T-helper 1 cell treated with Interleukin-12 subunit alpha and Interleukin-12 subunit beta and Interleukin-4 antibody, amounts not matched to agents 30 μg/mL and 1 μg/mL, for 36 hours (primary cell): ENCODE data around the gene ARHGEF40.

Experiments
- H3K27ac Mint-ChIP-seq: one replicate; pipeline ENCODE4 v1.8.0; 2021; ENCODE audit warnings: mild to moderate bottlenecking, mixed read lengths
- H3K27me3 Mint-ChIP-seq: one replicate; pipeline ENCODE4 v1.8.0; 2021; ENCODE audit warnings: low read depth, mixed read lengths
- H3K36me3 Mint-ChIP-seq: one replicate; pipeline ENCODE4 v1.8.0; 2021; ENCODE audit warnings: low read depth, mixed read lengths
- H3K4me1 Mint-ChIP-seq: one replicate; pipeline ENCODE4 v1.8.0; 2021; ENCODE audit warnings: low read depth, mixed read lengths
- H3K4me3 Mint-ChIP-seq: one replicate; pipeline ENCODE4 v1.8.0; 2021; ENCODE audit warnings: mild to moderate bottlenecking, moderate library complexity, mixed read lengths
- H3K9me3 Mint-ChIP-seq: one replicate; pipeline ENCODE4 v1.8.0; 2021; ENCODE audit warnings: mixed read lengths

Gene ARHGEF40

GRCh38 chr14:21101802-21102413 is 31.8 kb downstream of the ARHGEF40 start:
- Mint-ChIP-seq H3K27me3 (peaks cover 14% of the 10 kb centered on the region), H3K4me3 (peak overlapping the region; percentile 94), H3K27ac (peak overlapping the region; percentile 81), H3K4me1 (peaks cover 37% of the 10 kb centered on the region), H3K9me3 (no peaks in the 10 kb centered on the region), H3K36me3 (no peaks in the 10 kb centered on the region)

GRCh38 chr14:21102521-21103410 is 32.7 kb downstream of the ARHGEF40 start:
- Mint-ChIP-seq H3K9me3 (no peaks in the 10 kb centered on the region), H3K4me3 (peak overlapping the region; percentile 94), H3K36me3 (no peaks in the 10 kb centered on the region), H3K4me1 (peaks cover 38% of the 10 kb centered on the region), H3K27me3 (peaks cover 14% of the 10 kb centered on the region), H3K27ac (peak overlapping the region; percentile 88)

GRCh38 chr14:21103411-21103709 is 33.3 kb downstream of the ARHGEF40 start:
- Mint-ChIP-seq H3K9me3 (no peaks in the 10 kb centered on the region), H3K27me3 (peaks cover 14% of the 10 kb centered on the region), H3K4me3 (peak overlapping the region; percentile 94), H3K4me1 (peaks cover 38% of the 10 kb centered on the region), H3K27ac (peak overlapping the region; percentile 88), H3K36me3 (no peaks in the 10 kb centered on the region)

- H3K9me3 Mint-ChIP-seq, result no peaks in the 10 kb centered on the region
- H3K4me1 Mint-ChIP-seq, result peaks cover 36% of the 10 kb centered on the region
- no peaks in the 10 kb centered on the region for H3K36me3 Mint-ChIP-seq
- H3K27ac Mint-ChIP-seq, result peak overlapping the region; percentile 88
- peaks cover 11% of the 10 kb centered on the region for H3K27me3 Mint-ChIP-seq
- peak overlapping the region; percentile 94 for H3K4me3 Mint-ChIP-seq
Measured at GRCh38 chr14:21103710-21104447, 33.8 kb downstream of the ARHGEF40 start.

- Mint-ChIP-seq H3K4me3 (peak overlapping the region; percentile 94), H3K27ac (peak overlapping the region; percentile 88), H3K9me3 (no peaks in the 10 kb centered on the region), H3K4me1 (peaks cover 29% of the 10 kb centered on the region), H3K27me3 (peaks cover 5% of the 10 kb centered on the region), H3K36me3 (no peaks in the 10 kb centered on the region)
Measured at GRCh38 chr14:21104448-21105060, 34.5 kb downstream of the ARHGEF40 start.

- Mint-ChIP-seq H3K4me1 (peaks cover 31% of the 10 kb centered on the region), H3K9me3 (no peaks in the 10 kb centered on the region), H3K36me3 (no peaks in the 10 kb centered on the region), H3K27me3 (peaks cover 3% of the 10 kb centered on the region), H3K4me3 (no peak overlapping the region), H3K27ac (no peak overlapping the region)
Measured at GRCh38 chr14:21105095-21105494, 35.0 kb downstream of the ARHGEF40 start.

- Mint-ChIP-seq H3K36me3 (no peaks in the 10 kb centered on the region), H3K9me3 (no peaks in the 10 kb centered on the region), H3K4me1 (peaks cover 31% of the 10 kb centered on the region), H3K27me3 (no peaks in the 10 kb centered on the region), H3K27ac (no peak overlapping the region), H3K4me3 (no peak overlapping the region)
Measured at GRCh38 chr14:21106176-21106497, 36.0 kb downstream of the ARHGEF40 start.

GRCh38 chr14:21106498-21107282 is 36.6 kb downstream of the ARHGEF40 start:
- Mint-ChIP-seq H3K4me3 (no peak overlapping the region), H3K4me1 (peaks cover 30% of the 10 kb centered on the region), H3K9me3 (no peaks in the 10 kb centered on the region), H3K36me3 (no peaks in the 10 kb centered on the region), H3K27me3 (no peaks in the 10 kb centered on the region), H3K27ac (no peak overlapping the region)

GRCh38 chr14:21107283-21107800 is 37.2 kb downstream of the ARHGEF40 start:
- Mint-ChIP-seq H3K4me1 (peaks cover 23% of the 10 kb centered on the region), H3K27me3 (no peaks in the 10 kb centered on the region), H3K4me3 (no peak overlapping the region), H3K36me3 (no peaks in the 10 kb centered on the region), H3K9me3 (no peaks in the 10 kb centered on the region), H3K27ac (no peak overlapping the region)

- Mint-ChIP-seq H3K36me3 (no peaks in the 10 kb centered on the region), H3K27ac (no peak overlapping the region), H3K4me3 (no peak overlapping the region), H3K9me3 (no peaks in the 10 kb centered on the region), H3K27me3 (no peaks in the 10 kb centered on the region), H3K4me1 (peaks cover 15% of the 10 kb centered on the region)
Measured at GRCh38 chr14:21108791-21109190, 38.7 kb downstream of the ARHGEF40 start.

GRCh38 chr14:21109377-21110138 is 39.5 kb downstream of the ARHGEF40 start:
- Mint-ChIP-seq H3K36me3 (no peaks in the 10 kb centered on the region), H3K27ac (peak overlapping the region; percentile 13), H3K27me3 (no peaks in the 10 kb centered on the region), H3K4me1 (peaks cover 13% of the 10 kb centered on the region), H3K4me3 (no peak overlapping the region), H3K9me3 (no peaks in the 10 kb centered on the region)

GRCh38 chr14:21112255-21112654 is 42.2 kb downstream of the ARHGEF40 start:
- H3K27ac Mint-ChIP-seq, result no peak overlapping the region
- no peaks in the 10 kb centered on the region for H3K9me3 Mint-ChIP-seq
- no peaks in the 10 kb centered on the region for H3K27me3 Mint-ChIP-seq
- peaks cover 2% of the 10 kb centered on the region for H3K4me1 Mint-ChIP-seq
- no peaks in the 10 kb centered on the region for H3K36me3 Mint-ChIP-seq
- no peak overlapping the region for H3K4me3 Mint-ChIP-seq

GRCh38 chr14:21113369-21113768 is 43.3 kb downstream of the ARHGEF40 start:
- no peaks in the 10 kb centered on the region for H3K9me3 Mint-ChIP-seq
- peaks cover 2% of the 10 kb centered on the region for H3K4me1 Mint-ChIP-seq
- no peak overlapping the region for H3K4me3 Mint-ChIP-seq
- no peaks in the 10 kb centered on the region for H3K36me3 Mint-ChIP-seq
- no peak overlapping the region for H3K27ac Mint-ChIP-seq
- H3K27me3 Mint-ChIP-seq, result no peaks in the 10 kb centered on the region
